ENCODE data around the gene EYS.
"Not testable (repeated sequence)": the region's sequence is repeated elsewhere in the genome, so short reads cannot be mapped to it uniquely, and the experiment has no call there.

EYS gene

DNA sequence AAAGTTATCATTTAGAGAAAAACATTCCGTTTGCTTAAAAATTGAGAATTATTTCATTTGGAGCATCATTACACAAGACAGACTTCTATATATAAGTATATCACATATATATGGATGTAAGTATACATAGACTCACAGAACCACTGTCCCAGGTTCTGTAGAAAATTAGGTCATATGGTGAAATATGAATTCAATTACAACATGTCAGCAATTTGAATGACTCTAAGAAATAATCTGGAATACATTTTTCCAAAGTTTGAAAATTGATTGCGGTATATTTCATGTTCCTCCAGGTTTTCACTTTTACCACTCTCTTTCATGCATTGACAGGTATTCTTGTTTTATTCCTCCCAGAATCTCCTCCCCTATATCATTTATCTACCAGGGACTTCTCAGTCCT is 1179.1 kb downstream of the EYS start:
- DNase-seq = no peak

GRCh38 chr6:64522859-64523258 is 1184.2 kb downstream of the EYS start:
- no peak for DNase-seq

DNA sequence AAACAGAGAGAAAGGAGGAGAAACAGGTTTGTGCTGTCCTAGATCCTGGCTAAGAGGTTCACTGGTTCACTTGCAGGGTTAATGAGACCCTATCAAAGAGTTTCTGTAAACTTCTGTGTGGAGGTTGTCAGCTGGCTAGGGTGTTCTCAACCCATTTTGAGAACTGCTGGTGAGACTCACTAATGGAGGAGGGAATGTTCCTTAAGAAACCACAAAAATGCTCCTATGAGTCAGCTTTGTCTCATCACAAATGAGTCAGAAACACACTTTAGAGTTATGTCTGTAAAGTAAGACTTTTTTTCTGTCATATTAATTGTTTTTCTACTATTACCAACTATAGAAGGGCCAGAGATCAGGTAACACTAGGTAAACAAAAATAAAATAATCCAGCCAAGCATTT is 1187.0 kb downstream of the EYS start:
- peak; percentile 12 for DNase-seq

GRCh38 chr6:64516393-64516792 is 1190.6 kb downstream of the EYS start:
- DNase-seq = no peak

GRCh38 chr6:64507661-64508060 is 1199.4 kb downstream of the EYS start:
- no peak for DNase-seq

DNA sequence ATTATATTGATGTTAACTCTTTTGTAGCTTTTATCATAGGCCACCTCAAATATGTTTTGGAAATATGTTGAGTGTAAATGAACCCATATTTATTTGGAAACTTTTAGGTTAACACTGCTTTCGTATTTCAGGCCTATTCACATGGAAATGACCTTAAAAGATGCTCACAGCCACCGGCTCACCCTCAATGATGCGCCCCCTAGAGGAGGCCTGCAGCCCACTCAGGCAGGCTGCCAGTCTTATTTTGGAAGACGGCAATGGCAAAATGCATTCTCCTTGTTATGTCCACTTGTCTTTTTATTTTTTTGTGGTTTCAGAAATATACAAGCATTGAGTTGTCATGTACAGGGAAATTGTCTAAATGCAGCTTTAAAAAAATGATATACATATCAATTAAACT is 1201.7 kb downstream of the EYS start:
- DNase-seq = no peak

- peak; percentile 10 for DNase-seq
Measured at GRCh38 chr6:64504503-64504902, 1202.5 kb downstream of the EYS start.

- no peak for DNase-seq
Measured at GRCh38 chr6:64502801-64503200, 1204.2 kb downstream of the EYS start.

GRCh38 chr6:64497634-64498033 is 1209.4 kb downstream of the EYS start:
- DNase-seq = no peak

GRCh38 chr6:64489763-64490162 is 1217.3 kb downstream of the EYS start:
- DNase-seq = no peak

- no peak for DNase-seq
Measured at GRCh38 chr6:64486578-64487351, 1220.3 kb downstream of the EYS start.

- no peak for DNase-seq
Measured at GRCh38 chr6:64483956-64484499, 1223.0 kb downstream of the EYS start.

DNA sequence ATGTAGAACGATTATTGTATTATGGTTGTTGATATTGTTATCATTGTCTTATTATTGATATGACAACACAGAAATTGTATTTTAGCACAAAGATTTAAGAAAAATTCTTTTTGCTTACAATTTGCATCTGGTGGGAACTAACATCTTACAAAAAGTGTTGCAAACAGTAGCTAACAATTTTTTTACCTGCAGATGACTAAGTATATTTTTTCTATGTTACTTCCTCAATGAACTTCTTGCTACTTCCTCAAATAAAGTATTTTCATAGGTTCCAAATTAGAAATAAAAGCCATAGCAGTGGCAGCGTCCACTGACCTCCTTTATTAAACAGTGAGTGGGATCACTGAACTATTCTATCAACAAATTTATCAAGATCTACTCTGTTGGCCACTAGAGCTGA is 1224.4 kb downstream of the EYS start:
- no peak for DNase-seq

DNA sequence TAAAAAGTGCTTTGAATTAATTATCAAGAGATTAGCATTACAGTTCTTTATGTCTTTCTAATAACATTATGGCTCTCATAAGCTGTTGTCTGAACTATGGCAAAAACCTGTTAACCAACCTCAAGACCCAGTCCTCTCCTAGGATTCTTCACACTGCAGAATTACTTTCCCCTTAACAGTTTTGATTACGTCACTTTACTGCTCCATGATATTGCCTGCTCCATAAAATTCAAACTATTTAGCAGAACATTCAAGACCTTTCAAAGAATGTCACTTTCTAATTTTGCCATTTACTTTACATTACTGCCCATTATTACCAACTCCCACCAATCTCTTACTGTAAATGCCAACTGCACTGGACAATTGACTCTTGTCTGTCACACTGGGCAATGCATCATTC is 1227.9 kb downstream of the EYS start:
- DNase-seq = no peak

GRCh38 chr6:64477391-64477790 is 1229.6 kb downstream of the EYS start:
- DNase-seq = no peak

- DNase-seq = no peak
Measured at GRCh38 chr6:64476935-64477334, 1230.1 kb downstream of the EYS start.

DNA sequence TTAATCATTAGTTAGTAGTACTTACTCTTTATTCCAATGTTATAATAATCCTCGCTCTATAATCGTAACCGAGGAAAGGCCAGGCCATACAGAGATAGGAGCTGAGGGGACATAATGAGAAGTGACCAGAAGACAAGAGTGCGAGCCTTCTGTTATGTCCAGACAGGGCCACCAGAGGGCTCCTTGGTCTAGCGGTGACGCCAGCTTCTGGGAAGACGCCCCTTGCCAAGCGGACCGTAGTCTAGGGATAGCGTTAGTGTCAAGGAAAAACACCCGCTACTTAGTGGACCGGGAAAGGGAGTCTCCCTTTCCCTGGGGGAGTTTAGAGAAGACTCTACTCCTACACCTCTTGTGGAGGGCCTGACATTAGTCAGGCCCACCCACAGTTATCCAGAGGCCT is 1237.6 kb downstream of the EYS start:
- not testable (repeated sequence) for DNase-seq

- DNase-seq = no peak
Measured at GRCh38 chr6:64467656-64468055, 1239.4 kb downstream of the EYS start.

GRCh38 chr6:64459411-64459944 is 1247.5 kb downstream of the EYS start:
- DNase-seq = peak; percentile 59

- DNase-seq = not testable (repeated sequence)
Measured at GRCh38 chr6:64448101-64448500, 1258.9 kb downstream of the EYS start.

DNA sequence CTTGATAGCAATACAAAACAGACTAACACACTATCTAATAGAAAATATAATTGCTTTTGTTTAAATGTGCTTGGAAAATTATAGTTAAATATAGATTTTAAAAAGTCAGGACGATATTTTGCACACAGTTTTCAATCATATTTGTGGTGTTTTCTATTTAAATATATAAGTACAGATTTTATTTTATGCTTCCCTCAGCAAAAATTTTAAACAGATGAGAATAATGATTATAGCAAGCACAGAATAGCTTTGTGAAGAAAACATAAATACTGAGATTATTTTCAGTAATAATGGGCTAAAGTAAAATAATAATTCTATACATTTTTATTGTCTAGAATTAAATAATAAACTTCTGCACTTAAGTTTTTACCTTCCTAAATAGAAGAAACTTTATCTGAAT is 1262.0 kb downstream of the EYS start:
- no peak for DNase-seq

GRCh38 chr6:64439274-64439673 is 1267.8 kb downstream of the EYS start:
- DNase-seq = peak; percentile 25

DNA sequence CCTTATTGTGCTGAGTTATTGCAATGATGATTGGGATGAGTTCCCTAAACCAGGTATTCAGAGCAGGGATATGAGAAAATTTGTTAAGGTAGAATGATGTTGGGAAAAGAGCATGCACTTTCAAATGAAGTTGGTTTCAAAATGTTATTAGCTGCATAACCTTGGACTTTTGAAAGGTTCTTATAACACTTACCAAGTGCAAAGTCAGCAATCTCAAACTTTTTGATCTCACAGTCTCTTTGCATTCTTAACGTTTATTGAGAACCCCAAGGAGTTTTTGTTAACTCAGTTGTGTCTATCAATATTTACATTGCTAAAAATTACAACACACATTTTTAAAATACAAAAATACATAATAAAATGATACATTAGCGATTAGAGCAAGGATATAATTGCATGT is 1269.0 kb downstream of the EYS start:
- no peak for DNase-seq

- peak; percentile 18 for DNase-seq
Measured at GRCh38 chr6:64429926-64430325, 1277.1 kb downstream of the EYS start.

GRCh38 chr6:64428186-64428585 is 1278.8 kb downstream of the EYS start:
- DNase-seq = no peak
